IMR-90 (cell line): ENCODE measurements around the gene NDUFB11. TPM values are rescaled to one million over a fixed set of nuclear protein-coding genes. Genes with fewer than 3 reads are reported as not detected.

Experiments used
- ATAC-seq: fragments of 200-7000 bp; cut with Tn5 transposase; 2 replicates; pipeline ENCODE4 v1.9.1; 2020; ENCODE audit warnings: low read depth, mild to moderate bottlenecking, moderate library complexity
- BruUV-seq: library from RNA; stranded (reverse); fragments of 400-500 nt; replicated peaks from 2 replicates; lab custom pipeline; 2021; lab: Mats Ljungman, UMichigan
- CTCF ChIA-PET: fragments of 300-600 bp; formaldehyde crosslinking; extraction: SDS; loops from one replicate; lab custom pipeline; 2021; ENCODE audit warnings: antibody characterized with exemption; lab: Yijun Ruan, JAX
- POLR2A ChIA-PET: fragments of 300-600 bp; sonication (Branson Sonifier 250); formaldehyde crosslinking; loops from one replicate; lab custom pipeline; 2022; ENCODE audit warnings: antibody characterized with exemption; ENCODE audit not compliant: unreplicated experiment; lab: Charles Lee
- DNase-seq: peaks from one replicate; pipeline ENCODE4 v3.0.0; 2013
- H2AFZ ChIP-seq: replicated peaks from 2 replicates; pipeline ENCODE3; 2013; ENCODE audit warnings: low read length, mild to moderate bottlenecking; ENCODE audit not compliant: poor library complexity
- H2AK5ac ChIP-seq: 2 replicates; pipeline ENCODE4 v1.6.1; 2013; ENCODE audit warnings: low read depth, low read length, inconsistent platforms
- H2AK9ac ChIP-seq: replicated peaks from 2 replicates; pipeline ENCODE3; 2013; ENCODE audit warnings: mild to moderate bottlenecking, low read depth, low read length, moderate library complexity; ENCODE audit not compliant: poor library complexity
- H2BK120ac ChIP-seq: 2 replicates; pipeline ENCODE4 v1.6.1; 2013; ENCODE audit warnings: low read depth, low read length, inconsistent platforms
- H2BK15ac ChIP-seq: 3 replicates; pipeline ENCODE4 v1.6.1; 2013; ENCODE audit warnings: low read depth, low read length, inconsistent platforms
- H2BK20ac ChIP-seq: 2 replicates; pipeline ENCODE4 v1.6.1; 2013; ENCODE audit warnings: low read depth, mild to moderate bottlenecking, inconsistent platforms, low read length, moderate library complexity
- H2BK5ac ChIP-seq: 2 replicates; pipeline ENCODE4 v1.6.1; 2013; ENCODE audit warnings: mild to moderate bottlenecking, low read depth, low read length, inconsistent platforms; ENCODE audit not compliant: poor library complexity, severe bottlenecking
- H3K14ac ChIP-seq: replicated peaks from 2 replicates; pipeline ENCODE4 v1.6.1; 2013; ENCODE audit warnings: low read depth, low read length, inconsistent platforms
- H3K18ac ChIP-seq: 2 replicates; pipeline ENCODE4 v1.6.1; 2013; ENCODE audit warnings: low read depth, low read length, control low read depth
- H3K23ac ChIP-seq: 2 replicates; pipeline ENCODE4 v1.6.1; 2013; ENCODE audit warnings: low read depth, low read length, inconsistent platforms
- H3K27ac ChIP-seq: 2 replicates; pipeline ENCODE4 v1.5.1; 2013; ENCODE audit warnings: mild to moderate bottlenecking, control low read depth, low read length; ENCODE audit not compliant: insufficient read depth
- H3K27me3 ChIP-seq: 2 replicates; pipeline ENCODE4 v1.6.1; 2013; ENCODE audit warnings: low read length; ENCODE audit not compliant: control insufficient read depth, insufficient read depth
- H3K36me3 ChIP-seq: 2 replicates; pipeline ENCODE4 v1.6.1; 2013; ENCODE audit warnings: low read length, mixed read lengths; ENCODE audit not compliant: control insufficient read depth, insufficient read depth
- H3K4ac ChIP-seq: 2 replicates; pipeline ENCODE4 v1.6.1; 2013; ENCODE audit warnings: low read depth, low read length, inconsistent platforms
- H3K4me1 ChIP-seq: 2 replicates; pipeline ENCODE4 v1.6.1; 2013; ENCODE audit warnings: low read length, mixed read lengths; ENCODE audit not compliant: control insufficient read depth, insufficient read depth
- H3K4me2 ChIP-seq: 2 replicates; pipeline ENCODE4 v1.6.1; 2013; ENCODE audit warnings: low read depth, mild to moderate bottlenecking, control low read depth, low read length, moderate library complexity
- H3K4me3 ChIP-seq: 2 replicates; pipeline ENCODE4 v1.5.1; 2013; ENCODE audit warnings: low read depth, mild to moderate bottlenecking, control low read depth, low read length, moderate library complexity; ENCODE audit not compliant: insufficient read depth
- H3K56ac ChIP-seq: 2 replicates; pipeline ENCODE4 v1.6.1; 2013; ENCODE audit warnings: low read length, inconsistent platforms; ENCODE audit not compliant: insufficient read depth; ENCODE audit errors: extremely low read depth
- H3K79me1 ChIP-seq, 2 experiments: 2 replicates each; pipeline ENCODE4 v1.6.1; 2013; ENCODE audit warnings: low read length in 2 of 2, inconsistent platforms in 1 of 2, low read depth in 1 of 2
- H3K9ac ChIP-seq: 2 replicates; pipeline ENCODE4 v1.6.1; 2013; ENCODE audit warnings: low read depth, low read length, control low read depth
- H3K9me1 ChIP-seq: 2 replicates; pipeline ENCODE4 v1.6.1; 2013; ENCODE audit warnings: low read length, inconsistent platforms; ENCODE audit not compliant: insufficient read depth
- H3K9me3 ChIP-seq: 2 replicates; pipeline ENCODE4 v1.6.1; 2013; ENCODE audit warnings: low read length; ENCODE audit not compliant: control insufficient read depth, insufficient read depth
- H4K20me1 ChIP-seq: 2 replicates; pipeline ENCODE4 v1.6.1; 2013; ENCODE audit warnings: low read length, inconsistent platforms; ENCODE audit not compliant: insufficient read depth
- H4K5ac ChIP-seq: 2 replicates; pipeline ENCODE4 v1.6.1; 2013; ENCODE audit warnings: mild to moderate bottlenecking, low read depth, low read length, control low read depth
- H4K8ac ChIP-seq, 2 experiments: 2 replicates each; pipeline ENCODE4 v1.6.1; 2013; ENCODE audit warnings: low read depth in 2 of 2, low read length in 2 of 2, control low read depth in 1 of 2, inconsistent platforms in 1 of 2
- H4K91ac ChIP-seq: 2 replicates; pipeline ENCODE4 v1.6.1; 2013; ENCODE audit warnings: low read depth, low read length, inconsistent platforms; ENCODE audit not compliant: insufficient read depth
- CEBPB ChIP-seq: IDR thresholded peaks from 2 replicates; pipeline ENCODE4 v1.6.1; 2012; ENCODE audit warnings: low read depth, low read length, improper control_type of control experiment
- CHD1 ChIP-seq: IDR thresholded peaks from 2 replicates; pipeline ENCODE4 v1.6.1; 2012; ENCODE audit warnings: low read depth, low read length, improper control_type of control experiment
- CTCF ChIP-seq: conservative IDR thresholded peaks from 2 replicates; pipeline ENCODE4 v1.5.1; 2012; ENCODE audit warnings: mild to moderate bottlenecking, low read depth, low read length, improper control_type of control experiment
- FOS ChIP-seq: fragments of 150-350 bp; IDR thresholded peaks from 2 replicates; pipeline ENCODE4 v1.6.1; 2016; ENCODE audit warnings: low read depth, low read length
- MAZ ChIP-seq: IDR thresholded peaks from 2 replicates; pipeline ENCODE4 v1.6.1; 2012; ENCODE audit warnings: low read depth, mild to moderate bottlenecking, low read length, improper control_type of control experiment, moderate library complexity, borderline replicate concordance
- MXI1 ChIP-seq: IDR thresholded peaks from 2 replicates; pipeline ENCODE4 v1.6.1; 2012; ENCODE audit warnings: low read depth, mild to moderate bottlenecking, low read length, moderate library complexity, borderline replicate concordance
- POLR2A ChIP-seq: IDR thresholded peaks from 2 replicates; pipeline ENCODE4 v1.6.1; 2012; ENCODE audit warnings: mild to moderate bottlenecking, low read depth, low read length
- RAD21 ChIP-seq: IDR thresholded peaks from 2 replicates; pipeline ENCODE4 v1.6.1; 2012; ENCODE audit warnings: low read length, improper control_type of control experiment
- RCOR1 ChIP-seq: IDR thresholded peaks from 2 replicates; pipeline ENCODE4 v1.6.1; 2012; ENCODE audit warnings: mild to moderate bottlenecking, low read length, improper control_type of control experiment; ENCODE audit not compliant: insufficient replicate concordance
- RFX5 ChIP-seq: IDR thresholded peaks from 2 replicates; pipeline ENCODE4 v1.8.0; 2012; ENCODE audit warnings: low read depth, mild to moderate bottlenecking, low read length, moderate library complexity
- SMC3 ChIP-seq: fragments of 150-350 bp; IDR thresholded peaks from 2 replicates; pipeline ENCODE4 v1.6.1; 2016; ENCODE audit warnings: low read depth, mild to moderate bottlenecking, antibody characterized with exemption, low read length, moderate library complexity
- WGBS, 2 experiments: methylation state at CpG; one replicate each; pipeline versions ENCODE4 v1.1.5 to v1.1.7; 2013; ENCODE audit warnings: missing lambda C conversion rate in 2 of 2; ENCODE audit not compliant: insufficient read length in 1 of 2; ENCODE audit errors: extremely low coverage in 2 of 2; 5-methylcytosine and 5-hydroxymethylcytosine counted together
- dilution Hi-C: fragments of 300-500 bp; cut with HindIII; formaldehyde crosslinking; loops from one replicate; pipeline ENCODE4 v1.14.3; 2018; ENCODE audit warnings: low sequenced_read_pairs; ENCODE audit not compliant: unreplicated experiment
- in situ Hi-C: fragments of 300-500 bp; cut with MboI; formaldehyde crosslinking; loops from 3 replicates; pipeline ENCODE4 v1.14.3; 2019; ENCODE audit warnings: low sequenced_read_pairs, inconsistent platforms, mixed read lengths
- intact Hi-C: fragments of 100-400 bp; cut with micrococcal nuclease; formaldehyde crosslinking; loops from 2 replicates; pipeline ENCODE4 v1.10.0; 2022
- polyA plus RNA-seq, 3 experiments: library from polyadenylated mRNA; depleted of rRNA; stranded (reverse); fragments of >200 nt; gene quantifications; 2 replicates each; pipeline ENCODE4 v1.2.3, GENCODE V29; 2012; ENCODE audit warnings: low replicate concordance in 1 of 3
- total RNA-seq: library from RNA; depleted of rRNA; stranded (reverse); fragments of >200 nt; gene quantifications from 2 replicates; pipeline ENCODE4 v1.2.3, GENCODE V29; 2012
- TF ChIP-seq, protein P1 (sequence below): fragments of 150-350 bp; IDR thresholded peaks from 2 replicates; pipeline ENCODE4 v1.6.1; 2016; ENCODE audit warnings: low read depth, mild to moderate bottlenecking, low read length, moderate library complexity, borderline replicate concordance
- TF ChIP-seq, protein P2 (sequence below): fragments of 150-350 bp; IDR thresholded peaks from 2 replicates; pipeline ENCODE4 v1.6.1; 2017; ENCODE audit warnings: mild to moderate bottlenecking, antibody characterized with exemption, low read length, low read depth

NDUFB11 gene
- total and polyA plus RNA-seq, 2 of the 4 experiments (the other 2 are of a cell fraction): 17.0 to 58.3 TPM

- in situ Hi-C loops (no loop called here), dilution Hi-C loops (no loop called here), intact Hi-C loops (no loop called here)
- H3K4ac ChIP-seq: no peak overlapping the region
- no peak overlapping the region for H3K18ac ChIP-seq
- no peak for TF ChIP-seq MAZ
- no peak for TF ChIP-seq SMC3
- TF ChIP-seq CHD1: no peak
- TF ChIP-seq POLR2A: no peak
- TF ChIP-seq, protein P1, sequence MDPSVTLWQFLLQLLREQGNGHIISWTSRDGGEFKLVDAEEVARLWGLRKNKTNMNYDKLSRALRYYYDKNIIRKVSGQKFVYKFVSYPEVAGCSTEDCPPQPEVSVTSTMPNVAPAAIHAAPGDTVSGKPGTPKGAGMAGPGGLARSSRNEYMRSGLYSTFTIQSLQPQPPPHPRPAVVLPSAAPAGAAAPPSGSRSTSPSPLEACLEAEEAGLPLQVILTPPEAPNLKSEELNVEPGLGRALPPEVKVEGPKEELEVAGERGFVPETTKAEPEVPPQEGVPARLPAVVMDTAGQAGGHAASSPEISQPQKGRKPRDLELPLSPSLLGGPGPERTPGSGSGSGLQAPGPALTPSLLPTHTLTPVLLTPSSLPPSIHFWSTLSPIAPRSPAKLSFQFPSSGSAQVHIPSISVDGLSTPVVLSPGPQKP: no peak
- no peak for TF ChIP-seq RCOR1
- TF ChIP-seq, protein P2, sequence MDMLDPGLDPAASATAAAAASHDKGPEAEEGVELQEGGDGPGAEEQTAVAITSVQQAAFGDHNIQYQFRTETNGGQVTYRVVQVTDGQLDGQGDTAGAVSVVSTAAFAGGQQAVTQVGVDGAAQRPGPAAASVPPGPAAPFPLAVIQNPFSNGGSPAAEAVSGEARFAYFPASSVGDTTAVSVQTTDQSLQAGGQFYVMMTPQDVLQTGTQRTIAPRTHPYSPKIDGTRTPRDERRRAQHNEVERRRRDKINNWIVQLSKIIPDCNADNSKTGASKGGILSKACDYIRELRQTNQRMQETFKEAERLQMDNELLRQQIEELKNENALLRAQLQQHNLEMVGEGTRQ: no peak
- no peak for TF ChIP-seq CTCF
- no peak for TF ChIP-seq MXI1
- TF ChIP-seq CEBPB: no peak
- no peak for TF ChIP-seq RFX5
- TF ChIP-seq FOS: no peak
- TF ChIP-seq RAD21: no peak
- H3K9me3 ChIP-seq: no peaks in the 10 kb centered on the region
- no peak overlapping the region for H3K14ac ChIP-seq
- H2BK120ac ChIP-seq: no peak overlapping the region
- POLR2A ChIA-PET: no interaction called here
- no peak overlapping the region for H2AK9ac ChIP-seq
- no peaks in the 10 kb centered on the region for H3K4me1 ChIP-seq
- H2AFZ ChIP-seq: no peak overlapping the region
- H4K8ac ChIP-seq: no peak overlapping the region
- H4K5ac ChIP-seq: no peak overlapping the region
- H3K79me1 ChIP-seq: peaks cover 0 to 11% of the 10 kb centered on the region in 2 experiments; a peak in 1 of 4 replicates
- no TSS peak for BruUV-seq
- H4K20me1 ChIP-seq: peaks cover 25% of the 10 kb centered on the region
- H3K27ac ChIP-seq: no peak overlapping the region
- H3K23ac ChIP-seq: no peak overlapping the region
- no peak overlapping the region for H3K4me2 ChIP-seq
- no peak overlapping the region for H3K4me3 ChIP-seq
- DNase-seq: no peak
- H2BK5ac ChIP-seq: no peak overlapping the region
- H2AK5ac ChIP-seq: no peak overlapping the region
- CTCF ChIA-PET: no interaction called here
- ATAC-seq: no peak
- no peak overlapping the region for H2BK15ac ChIP-seq
- no peak overlapping the region for H3K56ac ChIP-seq
- 0 out of 2 replicates have a peak, but pooled peaks cover 4% of the 10 kb centered on the region for H3K9me1 ChIP-seq
- H3K36me3 ChIP-seq: peaks cover 25% of the 10 kb centered on the region
- H2BK20ac ChIP-seq: no peak overlapping the region
- WGBS, 2 experiments: 94% methylated on average over 11 of the region's 19 CpGs; no CpG with 5 or more reads in 1 of the 2 experiments
- H3K27me3 ChIP-seq: peaks cover 8% of the 10 kb centered on the region; the same call in 1 of the 2 replicates
- no peak overlapping the region for H4K91ac ChIP-seq
- H3K9ac ChIP-seq: no peak overlapping the region
These were observed 24.8 kb upstream of the NDUFB11 start for GRCh38 chrX:47169273-47169672.
